Urinary bladder (tissue), 2 donors: ENCODE results near the gene SCUBE3. TPM values are rescaled to one million over a fixed set of nuclear protein-coding genes. Genes with fewer than 3 reads are reported as not detected.

Experiments used
- polyA plus RNA-seq: library from polyadenylated mRNA; stranded (reverse); fragments of 200-250 nt; gene quantifications from one replicate; pipeline ENCODE4 v1.2.3, GENCODE V29; 2013
- total RNA-seq: library from RNA; depleted of rRNA; stranded (reverse); fragments of >200 nt; gene quantifications from one replicate; pipeline ENCODE4 v1.2.3, GENCODE V29; 2014
- donor health status: healthy.

The SCUBE3 gene
- total and polyA plus RNA-seq, 2 donors, result 3.9 to 8.4 TPM

Other genes starting within 250 kb of the SCUBE3 start
- 0.37 TPM for gene TCP11, start 72.6 kb upstream of the SCUBE3 start, total RNA-seq
- gene TCP11, start 72.6 kb upstream of the SCUBE3 start, polyA plus RNA-seq, result 0.15 TPM
- gene ZNF76, start 45.8 kb downstream of the SCUBE3 start, total RNA-seq, result 14.5 TPM
- 27.8 TPM for gene ZNF76, start 45.8 kb downstream of the SCUBE3 start, polyA plus RNA-seq
- 7.2 TPM for gene DEF6, start 83.9 kb downstream of the SCUBE3 start, total RNA-seq
- gene DEF6, start 83.9 kb downstream of the SCUBE3 start, polyA plus RNA-seq, result 7.8 TPM
- gene PPARD, start 128.6 kb downstream of the SCUBE3 start, total RNA-seq, result 5.8 TPM
- gene PPARD, start 128.6 kb downstream of the SCUBE3 start, polyA plus RNA-seq, result 30.1 TPM
- 7.0 TPM for gene FANCE, start 238.4 kb downstream of the SCUBE3 start, total RNA-seq
- 5.0 TPM for gene FANCE, start 238.4 kb downstream of the SCUBE3 start, polyA plus RNA-seq